ENCODE data around the gene DHRS13.
"Not testable (repeated sequence)": the region's sequence is repeated elsewhere in the genome, so short reads cannot be mapped to it uniquely, and the experiment has no call there.

Gene DHRS13

GRCh38 chr17:28882154-28882895, 20.6 kb downstream of the DHRS13 start:
- DNase-seq (ENCODE audit: low read depth), result no peak

- no peak for DNase-seq (ENCODE audit: low read depth)
These were observed 21.3 kb downstream of the DHRS13 start for GRCh38 chr17:28881533-28882056.

- no peak for DNase-seq (ENCODE audit: low read depth)
These were observed 22.3 kb downstream of the DHRS13 start for GRCh38 chr17:28880572-28880945.

- DNase-seq (ENCODE audit: low read depth), result no peak
These were observed 22.9 kb downstream of the DHRS13 start for GRCh38 chr17:28879886-28880571.

- DNase-seq (ENCODE audit: low read depth), result no peak
These were observed 23.9 kb downstream of the DHRS13 start for GRCh38 chr17:28878981-28879380.

- no peak for DNase-seq (ENCODE audit: low read depth)
These were observed 24.5 kb downstream of the DHRS13 start for GRCh38 chr17:28878158-28878910.

- DNase-seq (ENCODE audit: low read depth), result not testable (repeated sequence)
These were observed 25.6 kb downstream of the DHRS13 start for GRCh38 chr17:28877150-28877711.

- no peak for DNase-seq (ENCODE audit: low read depth)
These were observed 26.9 kb downstream of the DHRS13 start for GRCh38 chr17:28875848-28876550.

- DNase-seq (ENCODE audit: low read depth), result no peak
These were observed 28.1 kb downstream of the DHRS13 start for GRCh38 chr17:28874750-28875149.

- DNase-seq (ENCODE audit: low read depth), result no peak
These were observed 29.0 kb downstream of the DHRS13 start for GRCh38 chr17:28873839-28874238.

GRCh38 chr17:28871056-28871579, 31.8 kb downstream of the DHRS13 start:
- DNase-seq (ENCODE audit: low read depth), result no peak

GRCh38 chr17:28867276-28867675, 35.6 kb downstream of the DHRS13 start:
- DNase-seq (ENCODE audit: low read depth), result no peak

GRCh38 chr17:28865946-28866752, 36.7 kb downstream of the DHRS13 start:
- no peak for DNase-seq (ENCODE audit: low read depth)

GRCh38 chr17:28864991-28865849, 37.7 kb downstream of the DHRS13 start:
- no peak for DNase-seq (ENCODE audit: low read depth)

- DNase-seq (ENCODE audit: low read depth), result no peak
These were observed 38.9 kb downstream of the DHRS13 start for GRCh38 chr17:28863953-28864352.

- DNase-seq (ENCODE audit: low read depth), result no peak
These were observed 40.3 kb downstream of the DHRS13 start for GRCh38 chr17:28862561-28862960.

GRCh38 chr17:28861393-28862203, 41.3 kb downstream of the DHRS13 start:
- DNase-seq (ENCODE audit: low read depth), result no peak

GRCh38 chr17:28860363-28860808, 42.5 kb downstream of the DHRS13 start:
- DNase-seq (ENCODE audit: low read depth), result no peak

Measured in activated gamma-delta T cell treated with anti-CD3 and anti-CD28 coated beads, Interleukin-2, amount 50 U/mL, for 16 hours (primary cell).